Testis (tissue), 3 donors: ENCODE measurements around the gene KRT84. TPM values are rescaled to one million over a fixed set of nuclear protein-coding genes. Genes with fewer than 3 reads are reported as not detected.

ENCODE experiments used
- DNase-seq: peaks from one replicate; pipeline ENCODE4 v3.0.0-alpha.2; 2019
- H3K27ac ChIP-seq, 2 donors: fragments of 200-600 bp; sonication (generic); one replicate each; pipeline ENCODE4 v1.5.1; 2019
- H3K27me3 ChIP-seq: fragments of 200-600 bp; sonication (generic); one replicate; pipeline ENCODE4 v1.5.1; 2019
- H3K36me3 ChIP-seq: fragments of 200-600 bp; sonication (generic); one replicate; pipeline ENCODE4 v1.5.1; 2017; ENCODE audit warnings: low read depth; ENCODE audit errors: missing control alignments
- H3K4me1 ChIP-seq: fragments of 200-600 bp; sonication (generic); one replicate; pipeline ENCODE4 v1.5.1; 2019
- H3K4me3 ChIP-seq, 2 donors: fragments of 200-600 bp; sonication (generic); one replicate each; pipeline ENCODE4 v1.5.1; 2017 to 2019
- H3K9me3 ChIP-seq: fragments of 200-600 bp; sonication (generic); one replicate; pipeline ENCODE4 v1.5.1; 2017
- CTCF ChIP-seq, 3 experiments: fragments of 450-650 bp in 2 of 3; fragments of 200-600 bp in 1 of 3; sonication (generic) in 1 of 3; IDR thresholded peaks; one replicate each; pipeline ENCODE4 v1.5.1; 2016 to 2019; ENCODE audit warnings: antibody characterized with exemption in 3 of 3, mild to moderate bottlenecking in 2 of 3, moderate library complexity in 1 of 3
- POLR2A ChIP-seq: fragments of 450-650 bp; IDR thresholded peaks from one replicate; pipeline ENCODE4 v1.6.1; 2017; ENCODE audit warnings: antibody characterized with exemption, mild to moderate bottlenecking, moderate library complexity
- WGBS, 2 donors: methylation state at CpG; one replicate each; pipeline ENCODE4 v1.1.5; 2018; 5-methylcytosine and 5-hydroxymethylcytosine counted together
- intact Hi-C: fragments of 100-400 bp; cut with DNase I; formaldehyde crosslinking; loops from one replicate; pipeline ENCODE4 v1.15.1; 2023; ENCODE audit warnings: low total_unique reads
- polyA plus RNA-seq: library from polyadenylated mRNA; stranded (reverse); fragments of 350-450 nt; fragmentation: Illumina TruSeq; extraction: RNeasy Lipid Tissue Mini Kit (QIAGEN cat#74804); gene quantifications from one replicate; pipeline ENCODE4 v1.2.3, GENCODE V29; 2014; ENCODE audit warnings: low read depth, low replicate concordance; ENCODE audit not compliant: insufficient read depth
- total RNA-seq, 2 donors: library from RNA; depleted of rRNA; stranded (reverse); fragments of >200 nt; gene quantifications; one replicate each; pipeline ENCODE4 v1.2.3, GENCODE V29; 2016

The KRT84 gene
- total and polyA plus RNA-seq, 3 donors from 2014 or later: 0.43 TPM; not detected in 2

- DNase-seq: no peak
- no peaks in the 10 kb centered on the region for H3K36me3 ChIP-seq
- no peak for TF ChIP-seq POLR2A
- no peak for TF ChIP-seq CTCF (IDR thresholded peaks at IDR 0.05)
- no peak overlapping the region for H3K4me3 ChIP-seq
- no peak overlapping the region for H3K27ac ChIP-seq
- no peaks in the 10 kb centered on the region for H3K9me3 ChIP-seq
- no peaks in the 10 kb centered on the region for H3K27me3 ChIP-seq
- H3K4me1 ChIP-seq: no peaks in the 10 kb centered on the region
- WGBS, 2 donors: 80 to 86% methylated on average over 13 to 14 of the region's 14 CpGs
- intact Hi-C loops: no loop called here
Observed at GRCh38 chr12:52364901-52365489, 20.5 kb downstream of the KRT84 start.

- Histone ChIP-seq H3K27ac (no peak overlapping the region), H3K4me3 (no peak overlapping the region), H3K27me3 (no peaks in the 10 kb centered on the region), H3K4me1 (no peaks in the 10 kb centered on the region), H3K9me3 (no peaks in the 10 kb centered on the region), H3K36me3 (no peaks in the 10 kb centered on the region)
- TF ChIP-seq CTCF (IDR thresholded peaks at IDR 0.05) (no peak), POLR2A (no peak)
- 78 to 87% methylated on average over 5 to 7 of the region's 7 CpGs for WGBS, 2 donors
- no peak for DNase-seq
- intact Hi-C loops: no loop called here
Observed at GRCh38 chr12:52364061-52364460, 21.4 kb downstream of the KRT84 start.

GRCh38 chr12:52363111-52363679 is 22.3 kb downstream of the KRT84 start:
- no peaks in the 10 kb centered on the region for H3K36me3 ChIP-seq
- H3K27ac ChIP-seq: no peak overlapping the region
- H3K9me3 ChIP-seq: no peaks in the 10 kb centered on the region
- no peaks in the 10 kb centered on the region for H3K4me1 ChIP-seq
- no peak overlapping the region for H3K4me3 ChIP-seq
- DNase-seq: no peak
- TF ChIP-seq CTCF (IDR thresholded peaks at IDR 0.05) (no peak), POLR2A (no peak)
- H3K27me3 ChIP-seq: no peaks in the 10 kb centered on the region
- intact Hi-C loops: no loop called here
- WGBS, 2 donors: 96 to 100% methylated on average over 4 to 12 of the region's 12 CpGs

- Histone ChIP-seq H3K27ac (no peak overlapping the region), H3K4me1 (no peaks in the 10 kb centered on the region), H3K4me3 (no peak overlapping the region), H3K9me3 (no peaks in the 10 kb centered on the region), H3K36me3 (no peaks in the 10 kb centered on the region), H3K27me3 (no peaks in the 10 kb centered on the region)
- no peak for TF ChIP-seq CTCF (IDR thresholded peaks at IDR 0.05)
- no peak for TF ChIP-seq POLR2A
- intact Hi-C loops: no loop called here
- DNase-seq: no peak
- WGBS, 2 donors: 86 to 93% methylated on average over 7 to 11 of the region's 11 CpGs
Observed at GRCh38 chr12:52362118-52362726, 23.2 kb downstream of the KRT84 start.
